Fibroblast of skin of abdomen (primary cell): ENCODE data around the gene MED12L.

ENCODE experiments used
- DNase-seq: peaks from one replicate; pipeline ENCODE4 v3.0.0-alpha.2; 2013

Gene MED12L

GRCh38 chr3:151175952-151176351, 90.5 kb downstream of the MED12L start:
- DNase-seq = no peak

- no peak for DNase-seq
Measured at GRCh38 chr3:151178208-151178845, 92.9 kb downstream of the MED12L start.

- DNase-seq = no peak
Measured at GRCh38 chr3:151182349-151183079, 97.0 kb downstream of the MED12L start.

GRCh38 chr3:151183265-151183671, 97.8 kb downstream of the MED12L start:
- DNase-seq = no peak

GRCh38 chr3:151191095-151191494, 105.6 kb downstream of the MED12L start:
- no peak for DNase-seq

- no peak for DNase-seq
Measured at GRCh38 chr3:151192545-151192944, 107.1 kb downstream of the MED12L start.

- no peak for DNase-seq
Measured at GRCh38 chr3:151195826-151196225, 110.4 kb downstream of the MED12L start.

- no peak for DNase-seq
Measured at GRCh38 chr3:151196434-151196833, 111.0 kb downstream of the MED12L start.

GRCh38 chr3:151197228-151197627, 111.8 kb downstream of the MED12L start:
- DNase-seq = no peak

- DNase-seq = peak; percentile 83
Measured at GRCh38 chr3:151197981-151198767, 112.7 kb downstream of the MED12L start.

GRCh38 chr3:151198849-151199248, 113.4 kb downstream of the MED12L start:
- no peak for DNase-seq

GRCh38 chr3:151199554-151200438, 114.3 kb downstream of the MED12L start:
- no peak for DNase-seq

- DNase-seq = no peak
Measured at GRCh38 chr3:151200586-151200985, 115.1 kb downstream of the MED12L start.

- DNase-seq = no peak
Measured at GRCh38 chr3:151201051-151201730, 115.7 kb downstream of the MED12L start.

GRCh38 chr3:151203051-151203420, 117.6 kb downstream of the MED12L start, which contains the start of gene GPR171:
Gene GPR171 (minus strand): TSS chr3:151203216. CDS start chr3:151199386, 3,830 bp downstream.
- no peak for DNase-seq

- DNase-seq = no peak
Measured at GRCh38 chr3:151204530-151205402, 119.3 kb downstream of the MED12L start.

- DNase-seq = no peak
Measured at GRCh38 chr3:151205482-151205881, 120.0 kb downstream of the MED12L start.

GRCh38 chr3:151206201-151206600, 120.7 kb downstream of the MED12L start:
- DNase-seq = no peak

- no peak for DNase-seq
Measured at GRCh38 chr3:151209654-151210053, 124.2 kb downstream of the MED12L start.

- no peak for DNase-seq
Measured at GRCh38 chr3:151210676-151211381, 125.4 kb downstream of the MED12L start.
